ENCODE results near the gene FRMD4A.
"Not testable (repeated sequence)": the region's sequence is repeated elsewhere in the genome, so short reads cannot be mapped to it uniquely, and the experiment has no call there.

Gene FRMD4A

GRCh38 chr10:13865758-13866491 is 464.8 kb downstream of the FRMD4A start:
- H3K27ac ChIP-seq: peak overlapping the region; percentile 67
- no peaks in the 10 kb centered on the region for H3K36me3 ChIP-seq (replicated peaks)
- TF ChIP-seq CTCF (IDR thresholded peaks at IDR 0.05; ENCODE audit: low read depth, low read length, missing control alignments): no peak
- peak; percentile 80 for DNase-seq
- in situ Hi-C loops (cut with HindIII; ENCODE audit: low pct_ligation_motif_present, low sequenced_read_pairs): no loop called here
- H3K27me3 ChIP-seq (replicated peaks): no peaks in the 10 kb centered on the region
- no peak overlapping the region for H3K4me3 ChIP-seq (ENCODE audit: low read depth, low read length)

DNA sequence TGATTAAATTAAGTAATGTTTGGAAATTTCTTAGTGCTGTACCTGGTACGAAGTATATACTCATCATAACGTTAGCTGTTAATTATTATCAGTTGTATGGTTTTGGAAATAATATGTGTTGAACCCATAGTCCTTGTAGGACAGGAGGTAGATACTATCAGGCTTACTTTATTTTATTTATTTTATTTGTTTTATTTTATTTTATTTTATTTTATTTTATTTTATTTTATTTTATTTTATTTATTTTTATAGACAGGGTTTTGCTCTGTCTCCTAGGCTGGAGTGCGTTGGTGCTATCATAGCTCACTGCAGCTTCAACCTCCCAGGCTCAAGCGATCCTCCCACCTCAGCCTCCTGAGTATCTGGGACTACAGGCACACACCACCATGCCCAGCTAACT is 465.5 kb downstream of the FRMD4A start:
- DNase-seq; H3K4me3 ChIP-seq (ENCODE audit: low read depth, low read length); H3K36me3 ChIP-seq (replicated peaks); in situ Hi-C loops (cut with HindIII; ENCODE audit: low pct_ligation_motif_present, low sequenced_read_pairs); H3K27me3 ChIP-seq (replicated peaks): not testable (repeated sequence)
- peak overlapping the region; percentile 67 for H3K27ac ChIP-seq

GRCh38 chr10:13862546-13863233 is 468.0 kb downstream of the FRMD4A start:
- in situ Hi-C loops (cut with HindIII; ENCODE audit: low pct_ligation_motif_present, low sequenced_read_pairs): no loop called here
- H3K4me3 ChIP-seq (ENCODE audit: low read depth, low read length): no peak overlapping the region
- no peaks in the 10 kb centered on the region for H3K36me3 ChIP-seq (replicated peaks)
- DNase-seq: no peak
- H3K27me3 ChIP-seq (replicated peaks): no peaks in the 10 kb centered on the region
- no peak for TF ChIP-seq CTCF (IDR thresholded peaks at IDR 0.05; ENCODE audit: low read depth, low read length, missing control alignments)
- no peak overlapping the region for H3K27ac ChIP-seq

- DNase-seq: no peak
- H3K27ac ChIP-seq: no peak overlapping the region
- no peak overlapping the region for H3K4me3 ChIP-seq (ENCODE audit: low read depth, low read length)
- TF ChIP-seq CTCF (IDR thresholded peaks at IDR 0.05; ENCODE audit: low read depth, low read length, missing control alignments): no peak
- in situ Hi-C loops (cut with HindIII; ENCODE audit: low pct_ligation_motif_present, low sequenced_read_pairs): no loop called here
- no peaks in the 10 kb centered on the region for H3K27me3 ChIP-seq (replicated peaks)
- no peaks in the 10 kb centered on the region for H3K36me3 ChIP-seq (replicated peaks)
Observed at GRCh38 chr10:13860886-13861285, 469.8 kb downstream of the FRMD4A start.

- Histone ChIP-seq H3K27ac (no peak overlapping the region), H3K36me3 (replicated peaks) (no peaks in the 10 kb centered on the region), H3K27me3 (replicated peaks) (no peaks in the 10 kb centered on the region), H3K4me3 (ENCODE audit: low read depth, low read length) (no peak overlapping the region)
- in situ Hi-C loops (cut with HindIII; ENCODE audit: low pct_ligation_motif_present, low sequenced_read_pairs): no loop called here
- DNase-seq: no peak
- no peak for TF ChIP-seq CTCF (IDR thresholded peaks at IDR 0.05; ENCODE audit: low read depth, low read length, missing control alignments)
Observed at GRCh38 chr10:13859979-13860654, 470.6 kb downstream of the FRMD4A start.

- no peak overlapping the region for H3K4me3 ChIP-seq (ENCODE audit: low read depth, low read length)
- no peaks in the 10 kb centered on the region for H3K27me3 ChIP-seq (replicated peaks)
- no peak overlapping the region for H3K27ac ChIP-seq
- no peak for DNase-seq
- TF ChIP-seq CTCF (IDR thresholded peaks at IDR 0.05; ENCODE audit: low read depth, low read length, missing control alignments): no peak
- no peaks in the 10 kb centered on the region for H3K36me3 ChIP-seq (replicated peaks)
- in situ Hi-C loops (cut with HindIII; ENCODE audit: low pct_ligation_motif_present, low sequenced_read_pairs): no loop called here
Observed at GRCh38 chr10:13858709-13859108, 472.0 kb downstream of the FRMD4A start.

Measured in brain microvascular endothelial cell (primary cell).